NCI-H526 treated with DMSO at 0.1 percent for 48 hours (cell line): ENCODE results near the gene HEXD.
"Not testable (repeated sequence)": the region's sequence is repeated elsewhere in the genome, so short reads cannot be mapped to it uniquely, and the experiment has no call there.

Experiments
- DNase-seq: peaks from one replicate; lab custom pipeline; 2025; lab: John Stamatoyannopoulos, UW

The HEXD gene

GRCh38 chr17:82396601-82397435, 21.3 kb upstream of the HEXD start:
- DNase-seq, result no peak

DNA sequence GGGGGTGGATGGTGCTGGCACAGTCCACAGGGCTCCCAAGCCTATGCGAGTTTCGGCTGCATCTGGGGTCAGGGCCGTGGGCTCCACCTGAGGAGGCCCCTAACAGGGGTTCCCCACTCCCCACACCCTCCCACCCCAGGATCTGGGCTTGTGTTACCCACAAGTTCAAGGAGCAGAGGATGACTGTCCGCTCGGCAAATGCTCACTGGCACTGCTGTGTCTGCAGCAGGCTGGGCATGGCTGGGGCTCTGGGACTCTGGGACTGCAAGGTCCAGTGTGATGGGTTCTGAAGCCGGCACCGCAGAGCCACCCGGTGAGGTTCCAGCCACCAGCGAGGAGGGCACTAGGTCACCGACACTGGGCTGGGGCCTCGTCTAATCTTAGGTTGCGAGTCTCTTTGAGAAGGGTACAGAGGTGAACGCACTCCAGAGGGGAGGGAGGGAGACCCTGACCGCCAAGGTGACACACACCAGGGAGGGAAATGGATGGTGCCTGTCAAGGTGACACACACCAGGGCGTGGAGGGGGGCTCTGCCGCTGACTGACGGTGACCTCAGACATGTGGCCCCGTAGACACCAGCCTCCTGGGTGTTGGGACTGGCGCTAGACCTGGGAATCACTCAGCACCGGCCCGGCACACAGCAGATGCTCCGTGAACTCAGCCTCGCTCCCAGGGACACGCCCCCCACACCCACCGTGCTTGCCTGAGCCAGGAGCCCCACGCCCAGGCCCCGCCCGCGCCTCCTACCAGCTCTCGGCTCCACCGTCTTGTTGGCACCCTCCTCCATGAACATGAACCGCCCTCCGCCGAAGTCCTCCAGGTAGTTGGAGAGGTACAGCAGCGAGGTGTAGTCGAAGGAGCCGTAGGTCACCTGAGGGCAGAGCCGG, 20.5 kb upstream of the HEXD start:
- no peak for DNase-seq

DNA sequence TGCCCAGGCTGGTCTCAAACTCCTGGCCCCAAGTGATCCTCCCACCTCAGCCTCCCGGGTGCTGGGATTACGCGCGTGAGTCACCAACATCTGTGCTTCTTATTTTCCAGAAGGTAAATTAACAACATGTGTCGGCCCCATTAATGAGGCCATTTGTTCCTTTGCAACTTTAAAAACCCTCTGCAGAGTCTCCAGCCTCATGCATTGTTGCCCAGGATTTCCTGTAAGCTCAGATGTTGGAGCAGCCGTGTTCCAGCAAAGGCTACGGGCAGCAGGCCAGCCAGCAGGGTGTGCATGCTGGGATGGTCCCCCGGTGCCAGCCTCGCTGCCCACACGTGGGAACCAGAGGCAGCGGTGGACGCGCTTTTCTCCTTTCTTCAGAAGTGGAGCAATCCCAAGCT, 19.1 kb upstream of the HEXD start:
- no peak for DNase-seq

DNA sequence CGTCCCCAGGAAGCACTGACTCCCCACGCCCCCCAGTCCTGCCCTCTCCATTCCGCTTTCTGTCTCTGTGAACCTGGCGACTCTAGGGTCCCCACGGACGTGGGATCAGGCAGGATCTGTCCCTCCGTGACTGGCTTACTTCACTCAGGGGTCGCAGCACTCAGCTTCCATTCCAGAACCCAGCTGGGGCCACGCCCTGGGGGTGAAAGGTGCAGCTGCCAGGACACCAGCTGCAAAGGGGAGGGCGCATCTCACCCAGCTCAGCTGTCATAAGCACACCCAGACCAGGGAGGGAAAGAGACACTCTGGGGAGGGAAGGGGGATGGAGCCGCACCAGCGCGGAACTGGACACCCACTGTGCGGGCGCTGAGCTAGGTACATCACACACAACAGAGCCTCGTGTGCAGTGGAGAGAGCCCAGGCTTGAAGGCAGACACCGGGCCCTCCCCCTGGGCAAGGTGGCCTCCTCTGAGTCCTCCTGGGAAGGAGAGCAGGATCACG, 18.5 kb upstream of the HEXD start:
- DNase-seq, result no peak

DNA sequence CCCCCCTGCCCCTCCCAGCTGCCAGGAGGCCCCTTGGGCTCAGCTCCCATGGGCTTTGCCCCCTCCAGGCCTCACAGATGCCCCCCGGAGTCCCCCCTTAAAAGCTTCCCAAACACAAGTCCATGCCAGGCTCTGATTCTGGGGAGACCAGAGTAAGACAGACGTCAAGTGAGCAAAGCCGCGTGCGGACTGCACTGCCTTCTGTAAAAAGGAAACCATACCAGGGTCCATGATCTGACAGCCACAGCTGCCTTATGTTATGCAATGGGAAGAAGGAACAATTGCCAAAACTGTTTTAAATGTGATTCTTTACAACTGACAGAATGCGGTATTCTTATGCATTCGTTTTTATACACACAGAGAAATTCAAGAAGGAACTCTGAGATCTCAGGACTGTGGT, 17.9 kb upstream of the HEXD start:
- DNase-seq, result no peak

DNA sequence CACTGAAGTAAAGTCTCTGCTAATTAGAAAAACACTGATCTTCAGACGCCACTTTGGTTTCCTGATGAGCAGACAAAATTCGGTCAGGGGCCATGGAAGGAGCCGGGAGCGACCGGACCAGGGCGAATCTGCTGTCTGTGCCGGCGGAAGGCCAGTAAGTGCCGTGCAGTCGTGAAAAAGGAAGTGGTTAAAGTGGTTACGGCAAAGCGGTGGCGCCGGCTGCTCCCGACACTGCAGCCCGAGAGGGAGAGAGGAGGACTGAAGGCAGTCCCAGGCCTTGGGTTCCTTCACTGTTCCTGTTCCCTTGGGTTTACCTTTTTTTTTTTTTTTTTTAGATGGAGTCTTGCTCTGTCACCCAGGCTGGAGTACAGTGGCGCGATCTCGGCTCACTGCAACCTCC, 17.3 kb upstream of the HEXD start:
- DNase-seq, result no peak

DNA sequence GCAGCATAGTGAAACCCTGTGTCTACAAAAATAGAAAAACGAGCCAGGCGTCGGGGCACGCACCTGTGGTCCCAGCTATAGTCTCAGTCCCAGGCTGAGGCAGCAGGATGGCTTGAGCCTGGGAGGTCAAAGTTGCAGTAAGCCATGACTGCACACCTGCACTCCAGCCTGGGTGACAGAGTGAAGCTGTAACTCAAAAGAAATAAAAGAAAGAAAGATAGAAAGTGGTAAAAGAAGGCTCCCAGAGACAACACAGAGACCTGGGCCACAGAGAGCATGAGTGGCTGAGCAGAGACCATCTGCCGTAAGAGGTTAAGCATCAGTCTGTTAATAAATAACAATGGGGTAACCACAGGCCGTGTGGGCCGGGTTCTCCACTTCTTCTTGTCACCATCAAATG, 15.3 kb upstream of the HEXD start:
- DNase-seq, result no peak

DNA sequence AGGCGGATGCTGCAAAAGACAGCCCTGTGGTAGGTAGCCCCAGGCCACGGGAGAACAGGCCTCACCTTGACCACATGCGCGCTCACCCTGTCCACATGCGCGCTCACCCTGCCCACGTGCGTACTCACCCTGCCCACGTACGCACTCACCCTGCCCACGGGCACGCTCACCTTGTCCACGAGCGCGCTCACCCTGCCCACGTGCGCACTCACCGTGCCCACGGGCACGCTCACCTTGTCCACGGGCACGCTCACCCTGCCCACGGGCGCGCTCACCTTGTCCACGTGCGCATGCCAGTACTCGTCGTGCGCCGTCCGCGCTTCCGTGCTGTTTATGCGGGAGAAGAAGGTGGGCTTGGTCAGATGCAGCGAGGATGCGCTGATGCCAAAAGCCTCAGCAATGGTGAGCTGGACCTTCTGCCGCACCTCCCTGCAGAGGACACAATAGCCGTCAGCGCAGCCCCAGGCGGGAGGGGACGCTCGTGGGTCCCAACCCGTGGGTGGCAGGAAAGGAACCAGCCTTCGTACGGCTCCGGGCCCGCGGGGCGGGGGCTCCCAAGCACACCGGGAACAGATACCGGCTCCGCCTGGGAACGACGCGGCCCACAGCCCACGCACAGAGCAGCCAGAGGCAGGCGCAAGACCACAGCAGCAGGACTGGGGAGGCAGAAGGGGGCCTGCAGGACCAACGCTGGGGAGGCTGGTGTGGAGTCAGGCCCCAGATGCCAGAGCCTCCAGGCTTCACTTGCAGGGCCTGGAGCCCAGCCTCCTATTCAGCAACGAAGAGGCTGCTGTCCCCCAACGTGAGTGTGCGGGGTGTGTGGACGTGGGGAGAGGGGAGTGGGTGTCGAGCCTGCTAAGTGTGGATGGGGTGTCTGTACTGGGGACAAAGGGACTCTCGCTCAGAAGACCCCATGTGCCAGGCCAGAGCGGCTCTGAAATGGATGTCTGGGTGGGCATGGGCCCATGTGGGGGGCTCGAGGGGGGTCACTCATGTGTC, 14.2 kb upstream of the HEXD start:
- DNase-seq, result no peak

- no peak for DNase-seq
These were observed 13.1 kb upstream of the HEXD start for GRCh38 chr17:82405051-82405450.

- DNase-seq, result no peak
These were observed 11.9 kb upstream of the HEXD start for GRCh38 chr17:82406131-82406671.

- DNase-seq, result no peak
These were observed 10.9 kb upstream of the HEXD start for GRCh38 chr17:82407255-82407654.

- no peak for DNase-seq
These were observed 9.7 kb upstream of the HEXD start for GRCh38 chr17:82408288-82408937.

- no peak for DNase-seq
These were observed 9.2 kb upstream of the HEXD start for GRCh38 chr17:82408938-82409318.

DNA sequence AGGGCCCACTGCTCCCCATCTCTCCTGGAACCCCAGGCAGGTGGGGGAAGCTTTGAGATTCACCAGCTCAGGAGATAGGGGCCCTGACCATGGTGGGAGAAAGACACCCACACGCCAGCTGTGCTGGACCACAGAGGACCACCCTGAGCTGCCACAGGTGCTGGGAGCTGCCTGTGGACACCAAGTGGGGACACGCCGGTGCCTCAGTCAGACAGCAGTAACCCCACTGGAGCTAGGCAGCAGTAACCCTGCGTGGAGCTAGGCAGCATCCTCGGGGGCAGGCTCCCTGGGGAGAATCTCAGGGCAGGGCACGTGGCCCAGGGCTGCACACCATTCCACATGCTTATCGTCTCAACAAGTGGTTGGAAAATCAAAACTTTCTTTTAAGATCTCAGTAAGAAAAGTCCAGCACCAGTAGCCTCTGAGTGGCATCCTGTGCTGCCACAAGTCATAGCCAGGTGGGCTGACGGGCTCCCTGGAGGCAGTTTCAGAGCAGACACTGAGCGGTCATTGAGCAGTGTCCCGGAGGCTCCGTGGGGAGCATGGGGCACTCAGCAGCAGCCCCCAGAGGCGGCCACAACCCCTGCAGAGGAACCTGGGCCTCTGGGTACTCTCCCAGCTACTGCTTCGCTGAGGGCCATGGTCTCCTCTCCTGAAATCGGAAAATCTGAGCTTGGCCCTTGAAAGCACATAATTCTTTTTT, 8.0 kb upstream of the HEXD start:
- no peak for DNase-seq

DNA sequence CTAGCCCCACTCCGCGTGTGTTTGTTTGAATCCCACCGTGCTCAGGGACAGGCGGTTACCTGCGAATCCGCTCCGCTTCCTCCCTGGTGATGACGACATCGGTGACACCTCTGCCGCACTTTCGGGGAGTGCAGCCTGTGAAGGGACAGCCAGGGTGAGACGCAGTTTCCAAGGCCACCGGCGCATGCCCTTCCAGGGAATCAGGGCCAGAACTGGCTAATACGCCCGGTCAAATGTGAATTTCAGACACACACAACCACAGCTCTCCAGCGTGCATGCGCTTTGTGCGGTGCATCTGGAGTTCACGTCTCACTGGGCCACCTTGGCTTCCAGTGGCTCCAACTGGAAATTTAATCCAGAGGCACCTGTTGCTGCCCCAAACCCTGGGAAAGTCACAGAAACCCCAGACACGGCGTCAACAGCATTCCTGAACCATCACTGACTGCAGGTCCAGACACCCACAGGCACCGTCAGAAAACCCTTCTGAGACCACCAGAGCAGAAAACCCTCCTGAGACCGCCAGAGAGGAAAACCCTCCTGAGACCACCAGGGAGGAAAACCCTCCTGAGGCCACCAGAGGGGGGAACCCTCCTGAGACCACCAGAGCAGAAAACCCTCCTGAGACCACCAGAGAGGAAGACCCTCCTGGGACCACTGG, 6.6 kb upstream of the HEXD start:
- no peak for DNase-seq

DNA sequence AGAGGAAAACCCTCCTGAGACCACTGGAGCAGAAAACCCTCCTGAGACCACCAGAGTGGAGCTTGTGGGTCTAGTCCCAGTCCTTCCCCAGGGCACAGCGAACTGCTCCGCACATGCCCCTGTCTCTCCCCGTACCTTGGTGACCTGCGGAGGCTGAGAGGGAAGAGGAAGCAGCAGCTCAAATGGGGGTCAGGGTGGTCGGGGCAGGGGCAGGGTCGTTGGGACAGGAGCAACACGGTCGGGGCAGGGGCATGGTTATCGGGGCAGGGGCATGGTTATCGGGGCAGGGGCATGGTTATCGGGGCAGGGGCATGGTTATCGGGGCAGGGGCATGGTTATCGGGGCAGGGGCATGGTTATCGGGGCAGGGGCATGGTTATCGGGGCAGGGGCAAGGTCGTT, 6.1 kb upstream of the HEXD start:
- DNase-seq, result not testable (repeated sequence)

- no peak for DNase-seq
These were observed 5.3 kb upstream of the HEXD start for GRCh38 chr17:82412535-82413520.

DNA sequence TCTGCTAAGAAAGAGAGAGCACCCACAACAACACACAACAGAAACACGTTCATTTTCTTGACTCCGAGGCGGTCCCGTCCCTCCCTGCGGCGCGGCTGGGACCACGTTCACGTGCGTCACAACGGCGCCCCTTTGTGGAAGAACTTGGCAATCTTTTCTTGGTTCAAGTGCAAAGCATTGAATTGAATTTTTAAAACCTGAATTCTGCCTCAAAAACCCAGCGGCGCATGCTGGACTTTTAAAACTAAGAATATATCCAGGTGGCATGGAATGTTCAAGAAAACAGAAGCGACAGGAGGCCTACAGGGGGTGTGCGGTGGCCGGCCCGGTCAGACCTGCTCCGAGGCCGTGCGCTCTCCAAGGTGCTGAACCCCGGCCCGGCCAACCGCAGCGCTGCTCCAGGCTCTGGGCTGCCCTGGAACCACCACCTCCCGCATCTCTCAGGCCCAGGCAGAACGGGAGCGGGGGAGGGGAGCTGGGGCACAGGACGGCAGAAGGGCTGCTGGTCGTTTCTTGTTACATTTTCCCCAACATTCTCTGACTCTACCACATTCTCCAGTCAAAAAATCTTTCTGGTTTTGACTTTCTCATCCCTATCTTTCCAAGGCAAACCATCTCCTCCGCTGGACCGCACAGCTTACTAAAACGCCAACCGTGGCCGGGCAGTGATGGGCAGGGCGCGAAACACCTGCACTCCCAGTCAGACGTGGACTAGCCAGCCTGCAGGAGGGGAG, 3.4 kb upstream of the HEXD start:
- peak; percentile 17 for DNase-seq
